ENCODE data around the gene GPR15LG.

- TF ChIP-seq POLR2A (IDR thresholded peaks at IDR 0.05) (no peak), POLR2AphosphoS5 (IDR thresholded peaks at IDR 0.05; ENCODE audit: insufficient read depth in 1 of 2, low read depth in 1 of 2) (no peak)
These were observed 28.7 kb downstream of the GPR15LG start for GRCh38 chr10:84202349-84202748.
